Liver (tissue), 10 donors: ENCODE data around the gene FAU. TPM values are rescaled to one million over a fixed set of nuclear protein-coding genes. Genes with fewer than 3 reads are reported as not detected.

Experiments
- DNase-seq: peaks from one replicate; pipeline ENCODE4 v3.0.0-alpha.2; 2017; ENCODE audit warnings: low spot score
- H3K27ac ChIP-seq, 2 donors: one replicate each; pipeline ENCODE4 v1.7.0; 2013; ENCODE audit warnings: inconsistent platforms in 2 of 2, low read length in 2 of 2, control low read depth in 1 of 2, low read depth in 1 of 2, mild to moderate bottlenecking in 1 of 2
- H3K27me3 ChIP-seq, 4 donors: one replicate each; pipeline versions ENCODE4 v1.6.1 to v1.7.0; 2013; ENCODE audit warnings: low read length in 3 of 4, inconsistent platforms in 1 of 4, mild to moderate bottlenecking in 1 of 4, moderate library complexity in 1 of 4; ENCODE audit not compliant: control insufficient read depth in 4 of 4, insufficient read depth in 4 of 4
- H3K36me3 ChIP-seq, 4 donors: one replicate each; pipeline versions ENCODE4 v1.6.1 to v1.7.0; 2013; ENCODE audit warnings: low read length in 3 of 4, mild to moderate bottlenecking in 3 of 4, low read depth in 1 of 4, moderate library complexity in 1 of 4; ENCODE audit not compliant: control insufficient read depth in 4 of 4, insufficient read depth in 3 of 4
- H3K4me1 ChIP-seq, 4 donors: one replicate each; pipeline versions ENCODE4 v1.6.1 to v1.7.0; 2013; ENCODE audit warnings: low read length in 3 of 4, mild to moderate bottlenecking in 3 of 4, moderate library complexity in 1 of 4; ENCODE audit not compliant: control insufficient read depth in 4 of 4, insufficient read depth in 4 of 4
- H3K4me3 ChIP-seq, 3 donors: one replicate each; pipeline versions ENCODE4 v1.6.1 to v1.7.0; 2013; ENCODE audit warnings: low read length in 3 of 3, control low read depth in 1 of 3, low read depth in 1 of 3, mild to moderate bottlenecking in 1 of 3
- H3K9ac ChIP-seq, 2 donors: one replicate each; pipeline ENCODE4 v1.7.0; 2013; ENCODE audit warnings: low read length in 2 of 2, mild to moderate bottlenecking in 2 of 2, moderate library complexity in 2 of 2, control low read depth in 1 of 2, low read depth in 1 of 2
- H3K9me3 ChIP-seq, 4 donors: one replicate each; pipeline versions ENCODE4 v1.6.1 to v1.7.0; 2013; ENCODE audit warnings: low read length in 3 of 4; ENCODE audit not compliant: control insufficient read depth in 4 of 4
- ATF3 ChIP-seq: IDR thresholded peaks from 2 replicates; pipeline ENCODE4 v1.6.1; 2016; ENCODE audit warnings: antibody characterized with exemption
- EGR1 ChIP-seq, 2 donors: IDR thresholded peaks; 2 replicates each; pipeline ENCODE4 v1.6.1; 2016 to 2018; ENCODE audit warnings: antibody characterized with exemption in 2 of 2, low read depth in 2 of 2
- FOXA1 ChIP-seq: IDR thresholded peaks from 2 replicates; pipeline ENCODE4 v1.6.1; 2016; ENCODE audit warnings: antibody characterized with exemption
- GABPA ChIP-seq, 2 donors: IDR thresholded peaks in 1 of 2; conservative IDR thresholded peaks in 1 of 2; 2 replicates each; pipeline ENCODE4 v1.6.1; 2016; ENCODE audit warnings: antibody characterized with exemption in 2 of 2, mild to moderate bottlenecking in 1 of 2, moderate library complexity in 1 of 2
- HNF4A ChIP-seq, 2 donors: conservative IDR thresholded peaks; 2 replicates each; pipeline ENCODE4 v1.6.1; 2016; ENCODE audit warnings: antibody characterized with exemption in 2 of 2, mild to moderate bottlenecking in 2 of 2
- MAX ChIP-seq: IDR thresholded peaks from 2 replicates; pipeline ENCODE4 v1.6.1; 2016; ENCODE audit warnings: antibody characterized with exemption
- WGBS: extraction: QIAGEN DNeasy Blood & Tissue Kit; methylation state at CpG from one replicate; pipeline ENCODE4 v1.1.7; 2013; 5-methylcytosine and 5-hydroxymethylcytosine counted together
- polyA plus RNA-seq, 2 donors: library from polyadenylated mRNA; stranded (reverse) in 1 of 2; unstranded in 1 of 2; fragments of 200-250 nt in 1 of 2; fragments of >200 nt in 1 of 2; fragmentation: Nextera tagmentation in 1 of 2; extraction: Ambion mirVana in 1 of 2; gene quantifications; one replicate each; pipeline versions ENCODE4 v1.2.1 to v1.2.3, GENCODE V29; 2013 to 2015
- small RNA-seq: library from RNA; depleted of rRNA; stranded (forward); fragments of <200 nt; gene quantifications from one replicate; pipeline ENCODE3, GENCODE V24; 2014
- total RNA-seq, 2 donors: library from RNA; depleted of rRNA; stranded (reverse); fragments of >200 nt; gene quantifications; one replicate each; pipeline ENCODE4 v1.2.3, GENCODE V29; 2014
- donor health status: healthy.
- donor health status: healthy.
- donor health status: healthy.
- donor health status: healthy.
- donor health status: healthy.

FAU gene
- total and polyA plus RNA-seq, 4 donors = 199 to 535 (median 362) TPM

- H3K36me3 ChIP-seq = no peaks in the 10 kb centered on the region
- no peaks in the 10 kb centered on the region for H3K4me1 ChIP-seq
- TF ChIP-seq FOXA1 = no peak
- 62% methylated on average over 1 of the region's 1 CpG for WGBS
- no peaks in the 10 kb centered on the region for H3K27me3 ChIP-seq
- no peak for DNase-seq
- H3K4me3 ChIP-seq = no peak overlapping the region
- no peak overlapping the region for H3K27ac ChIP-seq
- H3K9me3 ChIP-seq = no peaks in the 10 kb centered on the region
- H3K9ac ChIP-seq = no peak overlapping the region
These were observed 49.3 kb downstream of the FAU start for GRCh38 chr11:65072631-65072966.

GRCh38 chr11:65071907-65072630, 49.9 kb downstream of the FAU start:
- no peaks in the 10 kb centered on the region for H3K36me3 ChIP-seq
- 83% methylated on average over 4 of the region's 4 CpGs for WGBS
- no peak for TF ChIP-seq MAX
- TF ChIP-seq GABPA (IDR thresholded peaks at IDR 0.05 in 1 of 2, conservative IDR thresholded peaks at IDR 0.05 in 1 of 2) = no peak
- TF ChIP-seq ATF3 = no peak
- no peak for TF ChIP-seq HNF4A (conservative IDR thresholded peaks at IDR 0.05)
- TF ChIP-seq EGR1 (IDR thresholded peaks at IDR 0.05; ENCODE audit: low read depth in 2 of 2) = no peak
- H3K4me1 ChIP-seq = no peaks in the 10 kb centered on the region
- no peaks in the 10 kb centered on the region for H3K9me3 ChIP-seq
- H3K27me3 ChIP-seq = no peaks in the 10 kb centered on the region
- no peak overlapping the region for H3K27ac ChIP-seq
- no peak overlapping the region for H3K9ac ChIP-seq
- no peak overlapping the region for H3K4me3 ChIP-seq
- DNase-seq = no peak

Small RNAs within 50 kb of the gene (small RNA-seq; reads per million reads assigned to genes)
- not detected for gene HIGD1AP10
- not detected for gene PDCL2P2
- gene RNU2-23P = 3.0 reads per million, percentile 90 among the genes with 10 or more reads in this experiment

Other genes with a start within 250 kb of the FAU start
- gene EHD1, start 243.5 kb downstream of the FAU start, total RNA-seq = 10 to 100 TPM; 27.3 to 36.4 TPM
- 10 to 100 TPM in 1 of 2 donors, 1 to 10 TPM in 1; 8.3 to 11.1 TPM for gene EHD1, start 243.5 kb downstream of the FAU start, polyA plus RNA-seq
- 10 to 100 TPM; 18.3 to 27.8 TPM for gene ATG2A, start 204.9 kb downstream of the FAU start, total RNA-seq
- gene ATG2A, start 204.9 kb downstream of the FAU start, polyA plus RNA-seq = 10 to 100 TPM; 15.6 to 34.1 TPM
- gene PPP2R5B, start 197.4 kb downstream of the FAU start, total RNA-seq = 1 to 10 TPM; 5.3 to 6.6 TPM
- 1 to 10 TPM; 2.9 to 4.9 TPM for gene PPP2R5B, start 197.4 kb downstream of the FAU start, polyA plus RNA-seq
- not detected for gene GPHA2, start 186.2 kb downstream of the FAU start, total RNA-seq
- gene GPHA2, start 186.2 kb downstream of the FAU start, polyA plus RNA-seq = not detected
- gene MAJIN, start 150.0 kb downstream of the FAU start, total RNA-seq = not detected
- gene MAJIN, start 150.0 kb downstream of the FAU start, polyA plus RNA-seq = under 1 TPM; 0.09 to 0.31 TPM
- gene BATF2, start 125.2 kb downstream of the FAU start, total RNA-seq = 1 to 10 TPM in 1 of 2 donors, under 1 TPM in 1; 0.51 to 1.2 TPM
- gene BATF2, start 125.2 kb downstream of the FAU start, polyA plus RNA-seq = 1 to 10 TPM; 1.6 to 3.2 TPM
- gene ARL2, start 108.0 kb downstream of the FAU start, total RNA-seq = 10 to 100 TPM; 10.8 to 17.1 TPM
- 10 to 100 TPM; 12.9 to 19.5 TPM for gene ARL2, start 108.0 kb downstream of the FAU start, polyA plus RNA-seq
- 1 to 10 TPM; 4.5 to 7.2 TPM for gene SNX15, start 94.7 kb downstream of the FAU start, total RNA-seq
- 1 to 10 TPM; 4.8 to 6.7 TPM for gene SNX15, start 94.7 kb downstream of the FAU start, polyA plus RNA-seq
- 1 to 10 TPM; 3.8 to 7.9 TPM for gene SAC3D1, start 80.9 kb downstream of the FAU start, total RNA-seq
- gene SAC3D1, start 80.9 kb downstream of the FAU start, polyA plus RNA-seq = 1 to 10 TPM; 6.1 to 7.4 TPM
- gene NAALADL1, start 63.6 kb downstream of the FAU start, total RNA-seq = 1 to 10 TPM; 1.2 to 2.1 TPM
- 1 to 10 TPM; 1.6 to 1.7 TPM for gene NAALADL1, start 63.6 kb downstream of the FAU start, polyA plus RNA-seq
- 10 to 100 TPM in 1 of 2 donors, under 1 TPM in 1; 0.17 to 12.0 TPM for gene CDCA5, start 38.1 kb downstream of the FAU start, total RNA-seq
- gene CDCA5, start 38.1 kb downstream of the FAU start, polyA plus RNA-seq = 1 to 10 TPM in 1 of 2 donors, under 1 TPM in 1; 0.72 to 2.7 TPM
- gene ZFPL1, start 37.9 kb downstream of the FAU start, total RNA-seq = 10 to 100 TPM; 12.3 to 14.4 TPM
- gene ZFPL1, start 37.9 kb downstream of the FAU start, polyA plus RNA-seq = 10 to 100 TPM; 18.1 to 19.2 TPM
- 100 to 1,000 TPM; 102 to 158 TPM for gene VPS51, start 25.9 kb downstream of the FAU start, total RNA-seq
- gene VPS51, start 25.9 kb downstream of the FAU start, polyA plus RNA-seq = 10 to 100 TPM; 33.2 to 66.0 TPM
- 100 to 1,000 TPM in 1 of 2 donors, 10 to 100 TPM in 1; 69.4 to 337 TPM for gene TM7SF2, start 10.3 kb downstream of the FAU start, total RNA-seq
- gene TM7SF2, start 10.3 kb downstream of the FAU start, polyA plus RNA-seq = 100 to 1,000 TPM in 1 of 2 donors, 10 to 100 TPM in 1; 39.0 to 109 TPM
- gene ZNHIT2, start 4.4 kb downstream of the FAU start, total RNA-seq = 1 to 10 TPM; 2.2 to 4.9 TPM
- gene ZNHIT2, start 4.4 kb downstream of the FAU start, polyA plus RNA-seq = 10 to 100 TPM in 1 of 2 donors, 1 to 10 TPM in 1; 7.4 to 13.9 TPM
- 10 to 100 TPM; 31.7 to 39.2 TPM for gene MRPL49, start 187 bp upstream of the FAU start, total RNA-seq
- gene MRPL49, start 187 bp upstream of the FAU start, polyA plus RNA-seq = 10 to 100 TPM; 31.1 to 47.2 TPM
- 100 to 1,000 TPM in 1 of 2 donors, 10 to 100 TPM in 1; 19.9 to 210 TPM for gene SYVN1, start 12.4 kb upstream of the FAU start, total RNA-seq
- 10 to 100 TPM; 41.1 to 72.1 TPM for gene SYVN1, start 12.4 kb upstream of the FAU start, polyA plus RNA-seq
- gene SPDYC, start 48.1 kb upstream of the FAU start, total RNA-seq = under 1 TPM in 1 of 2 donors, not detected in 1; 0.08 TPM
- gene SPDYC, start 48.1 kb upstream of the FAU start, polyA plus RNA-seq = 1 to 10 TPM in 1 of 2 donors, under 1 TPM in 1; 0.52 to 1.1 TPM
- gene CAPN1, start 59.8 kb upstream of the FAU start, total RNA-seq = 100 to 1,000 TPM in 1 of 2 donors, 10 to 100 TPM in 1; 81.7 to 183 TPM
- 10 to 100 TPM; 39.6 to 48.4 TPM for gene CAPN1, start 59.8 kb upstream of the FAU start, polyA plus RNA-seq
- gene POLA2, start 139.8 kb upstream of the FAU start, total RNA-seq = 1 to 10 TPM; 4.9 to 6.1 TPM
- gene POLA2, start 139.8 kb upstream of the FAU start, polyA plus RNA-seq = 1 to 10 TPM; 1.5 TPM
- gene CDC42EP2, start 192.7 kb upstream of the FAU start, total RNA-seq = 1 to 10 TPM; 1.9 to 3.4 TPM
- 1 to 10 TPM; 1.8 to 2.0 TPM for gene CDC42EP2, start 192.7 kb upstream of the FAU start, polyA plus RNA-seq
- gene DPF2, start 211.7 kb upstream of the FAU start, total RNA-seq = 10 to 100 TPM; 12.8 to 14.8 TPM
- 10 to 100 TPM in 1 of 2 donors, 1 to 10 TPM in 1; 9.2 to 10.0 TPM for gene DPF2, start 211.7 kb upstream of the FAU start, polyA plus RNA-seq
- gene TIGD3, start 232.6 kb upstream of the FAU start, total RNA-seq = under 1 TPM; 0.17 to 0.33 TPM
- gene TIGD3, start 232.6 kb upstream of the FAU start, polyA plus RNA-seq = under 1 TPM in 1 of 2 donors, not detected in 1; 0.08 TPM